Measurements from ENCODE around the gene MYO5A. TPM values are rescaled to one million over a fixed set of nuclear protein-coding genes. Genes with fewer than 3 reads are reported as not detected.
"Not testable (repeated sequence)": the region's sequence is repeated elsewhere in the genome, so short reads cannot be mapped to it uniquely, and the experiment has no call there.

MYO5A gene
- total RNA-seq, 4 donors from 2014 or later = 22.0 to 37.4 (median 33.2) TPM

DNA sequence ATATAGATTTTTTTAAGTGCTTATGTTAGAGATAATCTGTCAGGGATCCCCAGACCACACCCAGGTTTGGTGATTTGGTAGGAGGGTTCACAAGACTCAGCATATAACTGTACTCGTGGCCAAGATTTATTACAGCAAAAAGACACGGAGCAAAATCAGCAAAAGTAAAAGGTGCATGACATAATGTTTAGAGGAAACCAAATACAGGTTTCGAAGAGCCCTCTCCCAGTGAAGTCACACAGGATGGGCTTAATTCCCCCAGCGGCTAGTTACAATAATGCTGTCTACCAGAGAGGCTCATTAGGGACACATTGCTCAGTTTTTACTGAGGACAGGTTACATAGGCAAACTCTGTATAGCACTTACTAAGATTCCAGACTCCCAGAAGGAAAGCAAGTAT, 36.5 kb downstream of the MYO5A start:
- no peak overlapping the region for H3K27ac ChIP-seq (replicated peaks in 1 of 4)
- intact Hi-C loops (cut with DNase I) = no loop called here
- H3K9me3 ChIP-seq = no peaks in the 10 kb centered on the region
- DNase-seq (ENCODE audit: extremely low spot score) = no peak
- no peaks in the 10 kb centered on the region for H3K27me3 ChIP-seq
- H3K4me3 ChIP-seq = no peak overlapping the region
- H3K4me1 ChIP-seq = peaks cover 9 to 20% (median 18%) of the 10 kb centered on the region in 4 donors
- TF ChIP-seq POLR2A (IDR thresholded peaks at IDR 0.05; ENCODE audit: low read depth) = no peak
- TF ChIP-seq POLR2AphosphoS5 (IDR thresholded peaks at IDR 0.05) = no peak
- TF ChIP-seq CTCF (IDR thresholded peaks at IDR 0.05) = no peak
- no peak for TF ChIP-seq EP300 (IDR thresholded peaks at IDR 0.05)
- H3K36me3 ChIP-seq = no peaks in the 10 kb centered on the region
- 80% methylated on average over 4 of the region's 4 CpGs for WGBS

DNA sequence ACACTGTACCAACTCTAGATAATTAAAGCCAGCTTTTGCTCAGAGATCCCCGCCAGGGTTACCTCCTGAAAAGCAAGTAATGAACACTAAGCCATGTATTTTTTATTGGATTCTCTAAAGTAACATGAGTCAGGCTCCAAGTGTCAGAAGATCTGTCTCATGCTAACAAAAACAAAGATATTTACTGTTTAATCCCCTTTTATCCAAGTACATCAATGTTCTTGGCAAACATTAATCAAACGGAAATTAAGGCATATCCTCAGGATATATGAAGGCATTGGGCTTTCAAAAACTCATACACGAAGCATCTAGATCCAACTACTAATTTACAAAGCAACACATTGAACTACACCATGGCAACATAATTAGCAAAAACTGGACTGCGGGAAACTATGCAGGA, 37.2 kb downstream of the MYO5A start:
- Histone ChIP-seq H3K27me3 (no peaks in the 10 kb centered on the region), H3K4me1 (peaks cover 12 to 20% (median 18%) of the 10 kb centered on the region in 4 donors), H3K4me3 (no peak overlapping the region), H3K9me3 (no peaks in the 10 kb centered on the region), H3K36me3 (no peaks in the 10 kb centered on the region), H3K27ac (replicated peaks in 1 of 4) (no peak overlapping the region)
- DNase-seq (ENCODE audit: extremely low spot score) = no peak
- WGBS = 76% methylated on average over 4 of the region's 4 CpGs
- TF ChIP-seq CTCF (IDR thresholded peaks at IDR 0.05) (no peak), EP300 (IDR thresholded peaks at IDR 0.05) (no peak), POLR2AphosphoS5 (IDR thresholded peaks at IDR 0.05) (no peak), POLR2A (IDR thresholded peaks at IDR 0.05; ENCODE audit: low read depth) (no peak)
- intact Hi-C loops (cut with DNase I) = no loop called here

DNA sequence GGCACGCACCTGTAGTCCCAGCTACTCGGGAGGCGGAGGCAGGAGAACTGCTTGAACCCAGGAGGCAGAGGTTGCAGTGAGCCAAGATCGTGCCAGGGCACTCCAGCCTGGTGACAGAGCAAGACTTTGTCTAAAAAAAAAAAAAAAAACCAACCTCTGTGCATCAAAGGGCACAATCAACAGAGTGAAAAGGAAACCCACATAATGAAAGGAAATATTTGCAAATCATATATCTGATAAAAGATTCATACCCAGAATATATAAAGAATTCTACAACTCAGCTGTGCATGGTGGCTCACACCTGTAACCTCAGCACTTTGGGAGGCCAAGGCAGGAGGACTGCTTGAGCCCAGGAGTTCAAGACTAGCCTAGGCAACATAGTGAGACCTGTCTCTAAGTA, 39.2 kb downstream of the MYO5A start:
- H3K9me3 ChIP-seq; H3K27ac ChIP-seq (replicated peaks in 1 of 4); H3K4me3 ChIP-seq; intact Hi-C loops (cut with DNase I); H3K36me3 ChIP-seq; H3K27me3 ChIP-seq; DNase-seq (ENCODE audit: extremely low spot score): not testable (repeated sequence)
- 98% methylated on average over 4 of the region's 4 CpGs for WGBS
- peaks cover 15 to 30% (median 22%) of the 10 kb centered on the region in 4 donors for H3K4me1 ChIP-seq

- Histone ChIP-seq H3K27ac (replicated peaks in 1 of 4) (no peak overlapping the region), H3K4me1 (peaks cover 21 to 35% (median 25%) of the 10 kb centered on the region in 4 donors), H3K4me3 (no peak overlapping the region), H3K9me3 (no peaks in the 10 kb centered on the region), H3K36me3 (no peaks in the 10 kb centered on the region), H3K27me3 (no peaks in the 10 kb centered on the region)
- no peak for DNase-seq (ENCODE audit: extremely low spot score)
- TF ChIP-seq POLR2A (IDR thresholded peaks at IDR 0.05; ENCODE audit: low read depth) = no peak
- no peak for TF ChIP-seq POLR2AphosphoS5 (IDR thresholded peaks at IDR 0.05)
- TF ChIP-seq EP300 (IDR thresholded peaks at IDR 0.05) = no peak
- TF ChIP-seq CTCF (IDR thresholded peaks at IDR 0.05) = no peak
- WGBS = 95% methylated on average over 2 of the region's 2 CpGs
- intact Hi-C loops (cut with DNase I) = no loop called here
Observed at GRCh38 chr15:52488830-52489229, 39.9 kb downstream of the MYO5A start.

DNA sequence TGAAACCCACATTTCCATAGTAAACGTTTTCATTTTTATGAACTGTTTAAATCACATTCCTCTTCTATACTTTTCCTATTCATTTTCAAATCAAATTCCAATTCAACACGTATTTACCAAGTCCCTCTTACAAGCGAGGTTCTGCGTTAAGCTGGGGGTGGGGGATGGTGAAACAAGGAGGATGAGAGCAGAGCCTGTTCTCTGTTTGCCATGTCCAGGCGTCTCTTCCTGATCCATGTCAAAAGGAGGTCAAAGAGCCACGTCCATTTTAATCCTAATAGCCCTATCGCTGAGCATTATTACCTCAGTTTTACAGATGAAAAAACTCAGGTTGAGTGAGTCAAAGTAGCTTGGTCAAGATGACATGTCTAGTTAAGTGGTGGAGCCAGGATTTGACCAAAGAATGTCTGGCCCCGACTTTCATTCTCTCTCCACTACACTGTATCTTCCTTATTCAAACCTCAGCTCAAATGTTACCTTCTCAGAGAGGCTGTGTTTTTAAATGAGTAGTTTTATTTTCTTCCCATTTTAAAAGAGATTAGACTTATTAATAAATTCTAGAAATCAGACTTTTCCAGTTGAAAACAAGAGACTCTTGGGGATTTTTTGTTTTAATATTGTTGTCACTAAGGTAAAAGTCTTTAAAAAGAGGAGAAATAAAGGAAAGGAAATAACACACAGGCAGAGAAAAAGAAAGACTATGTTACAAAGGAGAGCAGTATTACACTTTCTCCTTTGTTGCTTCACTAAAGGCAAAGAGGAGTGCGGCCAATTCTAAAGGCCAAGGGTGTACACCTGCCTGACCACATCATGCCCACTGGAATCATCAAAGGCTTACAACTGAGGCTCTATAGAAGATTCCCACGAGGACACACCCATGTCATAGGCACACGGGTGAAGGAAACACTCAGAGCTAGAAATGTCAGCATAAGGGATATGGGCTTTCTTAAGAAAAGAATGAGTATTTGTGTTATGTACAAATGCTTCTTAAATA, 42.4 kb downstream of the MYO5A start:
- Histone ChIP-seq H3K4me3 (no peak overlapping the region), H3K27me3 (no peaks in the 10 kb centered on the region), H3K9me3 (no peaks in the 10 kb centered on the region), H3K27ac (replicated peaks in 1 of 4) (no peak overlapping the region), H3K36me3 (no peaks in the 10 kb centered on the region), H3K4me1 (peaks cover 22 to 48% (median 42%) of the 10 kb centered on the region in 4 donors)
- 66% methylated on average over 11 of the region's 11 CpGs for WGBS
- intact Hi-C loops (cut with DNase I) = no loop called here
- DNase-seq (ENCODE audit: extremely low spot score) = no peak
- TF ChIP-seq CTCF (IDR thresholded peaks at IDR 0.05) (no peak), POLR2A (IDR thresholded peaks at IDR 0.05; ENCODE audit: low read depth) (no peak), EP300 (IDR thresholded peaks at IDR 0.05) (no peak), POLR2AphosphoS5 (IDR thresholded peaks at IDR 0.05) (no peak)
